H1 (cell line): ENCODE results near the gene NUDT2. TPM values are rescaled to one million over a fixed set of nuclear protein-coding genes. Genes with fewer than 3 reads are reported as not detected.

ENCODE experiments used
- BCL11A ChIP-seq, 2 experiments: IDR thresholded peaks; one replicate each; pipeline ENCODE4 v1.6.1; 2011; ENCODE audit warnings: low read depth in 2 of 2, low read length in 2 of 2, mild to moderate bottlenecking in 2 of 2
- CHD1 ChIP-seq: IDR thresholded peaks from 2 replicates; pipeline ENCODE4 v1.6.1; 2012; ENCODE audit warnings: low read depth, low read length, improper control_type of control experiment
- HDAC2 ChIP-seq, 2 experiments: fragments of 300-600 bp in 1 of 2; sonication (generic) in 1 of 2; IDR thresholded peaks; 2 replicates each; pipeline ENCODE4 v1.6.1; 2011 to 2012; ENCODE audit warnings: low read depth in 2 of 2, low read length in 2 of 2, mild to moderate bottlenecking in 2 of 2, moderate library complexity in 2 of 2, borderline replicate concordance in 1 of 2, inconsistent platforms in 1 of 2
- JUN ChIP-seq: IDR thresholded peaks from 2 replicates; pipeline ENCODE4 v1.6.1; 2011; ENCODE audit warnings: low read depth, mild to moderate bottlenecking, improper control_type of control experiment, low read length
- JUND ChIP-seq: IDR thresholded peaks from 2 replicates; pipeline ENCODE4 v1.6.1; 2011; ENCODE audit warnings: mild to moderate bottlenecking, improper control_type of control experiment, low read length
- KDM4A ChIP-seq: IDR thresholded peaks from one replicate; pipeline ENCODE4 v1.7.1; 2012; ENCODE audit warnings: low read depth, mild to moderate bottlenecking, moderate library complexity, low read length, inconsistent platforms; ENCODE audit not compliant: severe bottlenecking
- NANOG ChIP-seq: IDR thresholded peaks from 2 replicates; pipeline ENCODE4 v1.6.1; 2011; ENCODE audit warnings: low read length, low read depth, mild to moderate bottlenecking, inconsistent platforms; ENCODE audit not compliant: insufficient read depth, poor library complexity, severe bottlenecking
- NRF1 ChIP-seq: IDR thresholded peaks from 2 replicates; pipeline ENCODE4 v1.6.1; 2011; ENCODE audit warnings: mild to moderate bottlenecking, low read depth, low read length, improper control_type of control experiment
- POLR2AphosphoS5 ChIP-seq: IDR thresholded peaks from 2 replicates; pipeline ENCODE4 v1.6.1; 2011; ENCODE audit warnings: low read depth, low read length
- SAP30 ChIP-seq: fragments of 300-600 bp; sonication (generic); IDR thresholded peaks from 2 replicates; pipeline ENCODE4 v1.7.1; 2012; ENCODE audit warnings: low read length, moderate library complexity, mild to moderate bottlenecking, inconsistent platforms; ENCODE audit not compliant: insufficient read depth, insufficient replicate concordance
- ZNF274 ChIP-seq: IDR thresholded peaks from 2 replicates; pipeline ENCODE4 v1.7.0; 2012; ENCODE audit warnings: low read length, borderline replicate concordance; ENCODE audit errors: extremely low read depth
- polyA plus RNA-seq, 7 experiments: library from polyadenylated mRNA; depleted of rRNA in 3 of 7; stranded (reverse) in 5 of 7; unstranded in 2 of 7; fragments of >200 nt in 5 of 7; fragments of 200-250 nt in 2 of 7; gene quantifications; 1 replicate in 5 of 7; 2 replicates in 1 of 7; 4 replicates in 1 of 7; pipeline versions ENCODE4 v1.2.1 to v1.2.3, GENCODE V29; 2011 to 2013; ENCODE audit warnings: missing spikeins in 2 of 7, mixed read lengths in 2 of 7
- total RNA-seq: library from RNA; stranded (reverse); fragmentation: NEBNext Ultra II Directional; extraction: Animal tissue kit (Norgen Biotek cat#: 25700); gene quantifications from 2 replicates; pipeline ENCODE4 v1.2.1, GENCODE V29; 2021
- TF ChIP-seq, protein P1 (sequence below): fragments of 300-600 bp; sonication (generic); IDR thresholded peaks from 2 replicates; pipeline ENCODE4 v1.7.1; 2012; ENCODE audit warnings: low read length, moderate library complexity, mild to moderate bottlenecking, inconsistent platforms; ENCODE audit not compliant: insufficient replicate concordance

The NUDT2 gene
- total and polyA plus RNA-seq, 2 of the 8 experiments (the other 6 are each of a cell fraction or from before 2014, with no cell fraction given), result 16.7 to 23.7 TPM

DNA sequence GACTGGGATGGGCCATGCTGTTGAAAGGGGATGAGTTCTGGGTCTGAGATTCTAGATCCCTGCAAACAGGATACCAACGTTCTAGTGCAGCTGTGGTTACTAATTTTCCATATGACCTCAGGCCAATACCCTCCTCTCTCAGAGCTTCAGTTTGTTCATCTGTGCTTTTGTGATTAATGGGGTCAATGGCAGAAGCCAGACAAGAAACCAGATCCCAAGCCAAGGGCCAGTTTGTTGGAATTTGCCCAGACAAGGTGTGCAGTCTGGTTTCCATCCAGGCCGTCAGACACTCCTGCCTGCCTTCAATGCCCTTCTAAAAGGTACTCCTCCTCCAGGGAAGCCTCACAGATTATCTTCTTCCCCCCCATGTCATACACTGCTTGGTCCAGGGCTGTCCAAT lies 35.9 kb downstream of the NUDT2 start (continued):
- TF ChIP-seq, protein P1, sequence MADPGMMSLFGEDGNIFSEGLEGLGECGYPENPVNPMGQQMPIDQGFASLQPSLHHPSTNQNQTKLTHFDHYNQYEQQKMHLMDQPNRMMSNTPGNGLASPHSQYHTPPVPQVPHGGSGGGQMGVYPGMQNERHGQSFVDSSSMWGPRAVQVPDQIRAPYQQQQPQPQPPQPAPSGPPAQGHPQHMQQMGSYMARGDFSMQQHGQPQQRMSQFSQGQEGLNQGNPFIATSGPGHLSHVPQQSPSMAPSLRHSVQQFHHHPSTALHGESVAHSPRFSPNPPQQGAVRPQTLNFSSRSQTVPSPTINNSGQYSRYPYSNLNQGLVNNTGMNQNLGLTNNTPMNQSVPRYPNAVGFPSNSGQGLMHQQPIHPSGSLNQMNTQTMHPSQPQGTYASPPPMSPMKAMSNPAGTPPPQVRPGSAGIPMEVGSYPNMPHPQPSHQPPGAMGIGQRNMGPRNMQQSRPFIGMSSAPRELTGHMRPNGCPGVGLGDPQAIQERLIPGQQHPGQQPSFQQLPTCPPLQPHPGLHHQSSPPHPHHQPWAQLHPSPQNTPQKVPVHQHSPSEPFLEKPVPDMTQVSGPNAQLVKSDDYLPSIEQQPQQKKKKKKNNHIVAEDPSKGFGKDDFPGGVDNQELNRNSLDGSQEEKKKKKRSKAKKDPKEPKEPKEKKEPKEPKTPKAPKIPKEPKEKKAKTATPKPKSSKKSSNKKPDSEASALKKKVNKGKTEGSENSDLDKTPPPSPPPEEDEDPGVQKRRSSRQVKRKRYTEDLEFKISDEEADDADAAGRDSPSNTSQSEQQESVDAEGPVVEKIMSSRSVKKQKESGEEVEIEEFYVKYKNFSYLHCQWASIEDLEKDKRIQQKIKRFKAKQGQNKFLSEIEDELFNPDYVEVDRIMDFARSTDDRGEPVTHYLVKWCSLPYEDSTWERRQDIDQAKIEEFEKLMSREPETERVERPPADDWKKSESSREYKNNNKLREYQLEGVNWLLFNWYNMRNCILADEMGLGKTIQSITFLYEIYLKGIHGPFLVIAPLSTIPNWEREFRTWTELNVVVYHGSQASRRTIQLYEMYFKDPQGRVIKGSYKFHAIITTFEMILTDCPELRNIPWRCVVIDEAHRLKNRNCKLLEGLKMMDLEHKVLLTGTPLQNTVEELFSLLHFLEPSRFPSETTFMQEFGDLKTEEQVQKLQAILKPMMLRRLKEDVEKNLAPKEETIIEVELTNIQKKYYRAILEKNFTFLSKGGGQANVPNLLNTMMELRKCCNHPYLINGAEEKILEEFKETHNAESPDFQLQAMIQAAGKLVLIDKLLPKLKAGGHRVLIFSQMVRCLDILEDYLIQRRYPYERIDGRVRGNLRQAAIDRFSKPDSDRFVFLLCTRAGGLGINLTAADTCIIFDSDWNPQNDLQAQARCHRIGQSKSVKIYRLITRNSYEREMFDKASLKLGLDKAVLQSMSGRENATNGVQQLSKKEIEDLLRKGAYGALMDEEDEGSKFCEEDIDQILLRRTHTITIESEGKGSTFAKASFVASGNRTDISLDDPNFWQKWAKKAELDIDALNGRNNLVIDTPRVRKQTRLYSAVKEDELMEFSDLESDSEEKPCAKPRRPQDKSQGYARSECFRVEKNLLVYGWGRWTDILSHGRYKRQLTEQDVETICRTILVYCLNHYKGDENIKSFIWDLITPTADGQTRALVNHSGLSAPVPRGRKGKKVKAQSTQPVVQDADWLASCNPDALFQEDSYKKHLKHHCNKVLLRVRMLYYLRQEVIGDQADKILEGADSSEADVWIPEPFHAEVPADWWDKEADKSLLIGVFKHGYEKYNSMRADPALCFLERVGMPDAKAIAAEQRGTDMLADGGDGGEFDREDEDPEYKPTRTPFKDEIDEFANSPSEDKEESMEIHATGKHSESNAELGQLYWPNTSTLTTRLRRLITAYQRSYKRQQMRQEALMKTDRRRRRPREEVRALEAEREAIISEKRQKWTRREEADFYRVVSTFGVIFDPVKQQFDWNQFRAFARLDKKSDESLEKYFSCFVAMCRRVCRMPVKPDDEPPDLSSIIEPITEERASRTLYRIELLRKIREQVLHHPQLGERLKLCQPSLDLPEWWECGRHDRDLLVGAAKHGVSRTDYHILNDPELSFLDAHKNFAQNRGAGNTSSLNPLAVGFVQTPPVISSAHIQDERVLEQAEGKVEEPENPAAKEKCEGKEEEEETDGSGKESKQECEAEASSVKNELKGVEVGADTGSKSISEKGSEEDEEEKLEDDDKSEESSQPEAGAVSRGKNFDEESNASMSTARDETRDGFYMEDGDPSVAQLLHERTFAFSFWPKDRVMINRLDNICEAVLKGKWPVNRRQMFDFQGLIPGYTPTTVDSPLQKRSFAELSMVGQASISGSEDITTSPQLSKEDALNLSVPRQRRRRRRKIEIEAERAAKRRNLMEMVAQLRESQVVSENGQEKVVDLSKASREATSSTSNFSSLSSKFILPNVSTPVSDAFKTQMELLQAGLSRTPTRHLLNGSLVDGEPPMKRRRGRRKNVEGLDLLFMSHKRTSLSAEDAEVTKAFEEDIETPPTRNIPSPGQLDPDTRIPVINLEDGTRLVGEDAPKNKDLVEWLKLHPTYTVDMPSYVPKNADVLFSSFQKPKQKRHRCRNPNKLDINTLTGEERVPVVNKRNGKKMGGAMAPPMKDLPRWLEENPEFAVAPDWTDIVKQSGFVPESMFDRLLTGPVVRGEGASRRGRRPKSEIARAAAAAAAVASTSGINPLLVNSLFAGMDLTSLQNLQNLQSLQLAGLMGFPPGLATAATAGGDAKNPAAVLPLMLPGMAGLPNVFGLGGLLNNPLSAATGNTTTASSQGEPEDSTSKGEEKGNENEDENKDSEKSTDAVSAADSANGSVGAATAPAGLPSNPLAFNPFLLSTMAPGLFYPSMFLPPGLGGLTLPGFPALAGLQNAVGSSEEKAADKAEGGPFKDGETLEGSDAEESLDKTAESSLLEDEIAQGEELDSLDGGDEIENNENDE, result no peak
- TF ChIP-seq SAP30 (no peak), CHD1 (no peak), JUN (no peak), POLR2AphosphoS5 (no peak), HDAC2 (IDR thresholded peaks at IDR 0.05; ENCODE audit: borderline replicate concordance in 1 of 2, low read depth in 2 of 2, low read length in 2 of 2) (no peak), NRF1 (no peak), JUND (no peak), ZNF274 (no peak), KDM4A (no peak), BCL11A (IDR thresholded peaks at IDR 0.05; ENCODE audit: low read depth in 2 of 2, low read length in 2 of 2) (no peak), NANOG (no peak)
- TF ChIP-seq, all 59 proteins: peak for 0
